ENCODE measurements around the gene GPR78.
"Not testable (repeated sequence)": the region's sequence is repeated elsewhere in the genome, so short reads cannot be mapped to it uniquely, and the experiment has no call there.

Gene GPR78

GRCh38 chr4:8618421-8618820 is 38.2 kb downstream of the GPR78 start:
- no peak for FAIRE-seq

GRCh38 chr4:8618961-8619720 is 38.9 kb downstream of the GPR78 start:
- FAIRE-seq, result no peak

GRCh38 chr4:8621135-8621534 is 40.9 kb downstream of the GPR78 start:
- not testable (repeated sequence) for FAIRE-seq

- not testable (repeated sequence) for FAIRE-seq
These were observed 44.5 kb downstream of the GPR78 start for GRCh38 chr4:8624601-8625272.

- FAIRE-seq, result not testable (repeated sequence)
These were observed 50.2 kb downstream of the GPR78 start for GRCh38 chr4:8630240-8630905.

GRCh38 chr4:8631896-8632295 is 51.7 kb downstream of the GPR78 start:
- FAIRE-seq, result not testable (repeated sequence)

- not testable (repeated sequence) for FAIRE-seq
These were observed 54.6 kb downstream of the GPR78 start for GRCh38 chr4:8634773-8635172.

- FAIRE-seq, result not testable (repeated sequence)
These were observed 55.8 kb downstream of the GPR78 start for GRCh38 chr4:8635897-8636554.

All from A204.1 (cell line).